ENCODE data around the gene FAM184B.
"Not testable (repeated sequence)": the region's sequence is repeated elsewhere in the genome, so short reads cannot be mapped to it uniquely, and the experiment has no call there.

FAM184B gene

DNA sequence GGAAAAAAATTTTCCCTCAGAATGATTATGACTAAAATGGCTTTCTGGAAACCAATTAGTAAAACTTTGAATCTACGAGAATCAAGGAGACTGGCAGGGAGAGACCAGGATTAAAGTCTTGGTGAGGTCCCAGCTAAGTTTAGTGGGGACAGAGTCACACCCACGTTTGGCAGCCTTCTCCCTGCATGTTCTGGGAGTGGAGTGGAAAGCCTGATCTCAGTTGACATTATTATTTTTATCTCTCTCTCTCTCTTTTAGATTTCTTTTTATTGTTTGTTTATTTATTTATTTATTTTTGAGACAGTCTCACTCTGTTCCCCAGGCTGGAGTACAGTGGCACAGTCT lies 99.2 kb downstream of the FAM184B start:
- no peak for DNase-seq (ENCODE audit: low spot score)

DNA sequence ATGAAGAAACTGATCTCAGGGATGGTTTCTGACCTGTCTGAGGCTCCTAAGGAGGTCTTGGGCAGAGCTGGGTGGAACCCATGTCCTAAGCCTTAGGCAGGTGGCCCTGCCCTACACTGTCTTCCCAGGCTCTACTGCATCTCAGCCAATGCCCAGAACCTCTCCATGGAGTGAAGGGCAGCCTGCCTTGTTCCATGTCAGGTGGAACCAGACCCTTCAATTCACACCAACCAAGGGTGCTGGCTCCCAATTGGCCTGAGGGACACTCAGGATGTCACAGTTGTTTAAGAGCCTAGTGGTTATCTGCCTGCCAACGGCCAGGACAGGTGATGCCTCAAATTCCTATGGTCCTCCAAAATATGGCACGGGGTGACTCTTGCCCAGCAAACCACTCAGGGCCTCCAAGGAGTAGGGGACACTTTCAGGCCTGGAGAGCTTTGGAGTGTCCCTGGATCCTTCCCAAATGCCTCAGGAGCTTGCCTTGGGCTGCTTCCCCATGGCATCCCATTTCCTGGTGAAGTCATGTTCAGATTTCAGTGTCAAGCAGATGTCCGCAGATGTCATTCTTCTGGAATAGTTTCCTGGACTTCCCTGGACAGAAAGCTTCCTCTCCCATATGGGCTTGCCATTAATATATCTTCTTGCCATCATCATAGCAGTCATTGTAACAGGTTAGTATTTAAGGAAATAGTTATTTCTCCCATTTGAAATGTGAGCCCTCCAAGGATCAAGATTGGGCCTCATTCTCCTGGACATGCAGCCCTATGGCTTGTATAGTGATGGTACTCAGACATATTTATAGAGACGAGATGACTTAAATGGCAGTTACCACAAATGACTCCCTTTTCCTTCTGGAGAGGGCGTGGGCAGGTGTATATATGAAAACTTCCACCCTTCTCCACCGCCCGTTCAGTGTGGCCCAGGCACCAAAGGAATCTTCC lies 99.9 kb downstream of the FAM184B start:
- no peak for DNase-seq (ENCODE audit: low spot score)

DNA sequence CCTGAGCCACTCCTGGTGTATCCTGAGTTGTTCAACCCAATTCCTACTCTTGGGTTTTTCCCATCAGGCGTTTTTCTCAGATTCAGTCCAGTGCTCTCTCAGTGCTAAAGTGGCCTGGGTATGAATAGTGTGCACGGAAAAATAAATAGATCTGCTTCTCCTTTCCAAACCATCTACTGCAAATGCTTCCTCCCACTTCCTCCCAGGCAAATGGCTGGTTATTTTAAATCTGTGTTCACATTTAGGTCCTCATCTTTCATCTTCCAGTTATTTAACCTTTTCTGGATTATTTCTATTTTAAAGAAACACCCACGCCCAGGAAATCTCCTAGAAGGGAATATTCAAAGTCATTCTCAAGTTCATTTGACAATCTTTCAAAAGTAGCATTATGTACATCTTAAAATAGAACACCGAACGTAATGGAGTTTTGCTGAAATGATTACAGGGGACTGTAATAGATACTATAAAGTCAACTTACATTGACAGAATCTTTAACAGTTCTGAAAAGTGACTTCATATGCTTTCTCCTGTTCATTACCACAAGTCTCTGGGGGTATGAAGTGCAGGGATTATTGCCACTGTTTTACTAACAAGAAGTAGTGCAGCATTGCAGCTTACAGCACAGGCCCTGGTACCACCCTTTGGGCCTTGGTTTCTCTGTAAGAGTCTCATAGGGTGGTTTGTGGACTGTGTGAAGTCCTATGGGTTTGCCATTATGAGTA lies 100.7 kb downstream of the FAM184B start:
- no peak for DNase-seq (ENCODE audit: low spot score)

DNA sequence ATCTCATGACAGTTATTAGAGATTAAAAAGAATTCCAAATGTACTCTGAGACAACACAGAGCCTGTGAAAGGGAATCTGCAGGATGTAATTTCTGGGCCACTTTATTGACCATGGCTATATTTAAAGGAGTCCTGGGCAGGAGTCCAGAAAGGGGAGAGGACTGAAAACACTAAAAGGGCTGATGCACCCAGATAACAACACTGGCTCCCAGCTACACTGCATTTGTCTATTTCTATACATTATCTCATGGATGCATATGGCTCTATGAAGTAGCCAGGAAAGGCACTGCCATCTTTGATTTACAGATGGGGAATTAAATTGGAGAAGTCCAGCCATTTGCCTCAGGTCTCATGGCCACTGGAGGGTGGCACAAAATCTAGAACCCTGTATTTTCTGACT lies 111.0 kb downstream of the FAM184B start:
- no peak for DNase-seq (ENCODE audit: low spot score)

DNA sequence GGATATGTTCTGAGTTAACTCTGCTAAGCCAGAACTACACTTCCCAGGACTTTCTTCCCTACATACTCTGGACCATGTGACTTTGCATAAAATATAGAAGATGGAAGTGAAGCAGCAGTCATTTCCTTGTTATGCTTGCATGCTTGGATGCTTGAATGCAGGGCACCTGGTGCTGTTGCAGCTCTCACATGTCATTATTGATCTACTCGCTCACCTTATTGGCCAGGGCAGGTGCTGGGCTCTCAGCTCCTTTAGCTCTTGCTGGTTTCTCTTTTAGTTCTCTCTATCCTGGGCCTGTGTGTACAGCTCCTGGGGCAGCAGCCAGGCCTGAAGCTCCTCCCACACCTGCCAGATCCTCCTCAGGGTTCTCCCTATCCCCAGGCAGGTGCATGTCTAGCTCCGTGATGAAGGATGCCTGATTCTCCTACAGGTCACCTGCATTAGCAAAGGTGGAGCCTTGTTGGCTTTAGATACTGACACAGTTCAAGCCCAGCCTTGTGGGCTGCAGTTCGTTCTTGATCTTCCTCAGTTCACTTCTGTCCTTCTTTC lies 113.7 kb downstream of the FAM184B start:
- no peak for DNase-seq (ENCODE audit: low spot score)

DNA sequence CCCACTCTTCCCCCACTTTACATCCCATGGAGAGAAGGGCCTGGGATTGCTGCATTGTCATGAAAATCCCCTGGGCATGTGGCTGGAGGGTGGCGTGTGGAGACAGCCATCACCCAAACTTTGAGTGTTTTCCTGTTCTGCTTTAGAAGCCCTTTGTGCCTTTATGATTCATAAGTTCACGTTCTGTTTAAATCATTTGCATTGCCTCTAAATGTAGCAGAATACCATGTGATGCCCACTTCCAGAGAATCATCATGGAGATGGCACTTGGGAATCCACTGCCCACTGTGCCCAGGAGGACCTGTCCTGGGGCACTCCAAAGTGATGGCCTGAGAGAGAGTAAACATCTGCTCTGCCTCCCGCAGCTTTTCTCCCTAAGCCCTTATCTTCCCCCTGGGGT lies 114.2 kb downstream of the FAM184B start:
- DNase-seq (ENCODE audit: low spot score), result no peak

DNA sequence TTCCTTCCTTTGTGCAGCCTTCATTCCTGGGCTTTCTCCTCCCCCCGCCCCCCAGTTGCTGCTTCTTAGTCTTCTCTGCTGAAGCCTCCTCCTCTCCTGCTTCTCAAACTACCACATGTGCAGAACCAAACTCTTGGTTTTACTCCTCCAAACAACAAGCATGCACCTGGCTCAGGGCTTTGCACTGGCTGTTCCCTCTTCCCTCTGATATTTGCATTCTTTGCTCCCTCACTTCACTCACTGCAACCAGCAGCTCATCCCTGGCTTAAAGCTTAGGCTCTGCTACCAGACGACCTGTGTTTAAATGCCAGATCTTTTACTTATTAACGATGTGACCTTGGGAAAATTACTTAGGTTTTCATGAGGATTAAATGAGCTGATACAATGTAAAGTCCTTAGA lies 115.6 kb downstream of the FAM184B start:
- DNase-seq (ENCODE audit: low spot score), result no peak

DNA sequence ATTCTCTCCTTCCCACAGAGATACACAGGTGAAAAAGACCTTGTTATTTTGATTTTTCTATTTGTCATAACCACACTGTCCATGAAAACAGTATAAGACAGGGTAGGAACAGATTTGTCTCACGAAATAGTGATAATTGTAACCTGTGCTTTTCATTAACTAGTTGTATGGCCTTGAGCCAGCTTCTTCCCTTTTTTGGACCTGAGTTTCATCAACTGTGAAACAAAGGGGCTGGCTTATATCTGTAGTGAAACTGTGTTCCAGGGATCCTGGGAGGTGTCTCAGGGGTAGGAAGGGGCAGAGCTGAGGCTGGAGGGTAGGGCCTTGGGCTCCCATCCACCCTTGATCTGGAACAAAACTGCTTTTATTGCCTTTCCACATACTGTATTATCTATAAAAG lies 116.1 kb downstream of the FAM184B start:
- no peak for DNase-seq (ENCODE audit: low spot score)

DNA sequence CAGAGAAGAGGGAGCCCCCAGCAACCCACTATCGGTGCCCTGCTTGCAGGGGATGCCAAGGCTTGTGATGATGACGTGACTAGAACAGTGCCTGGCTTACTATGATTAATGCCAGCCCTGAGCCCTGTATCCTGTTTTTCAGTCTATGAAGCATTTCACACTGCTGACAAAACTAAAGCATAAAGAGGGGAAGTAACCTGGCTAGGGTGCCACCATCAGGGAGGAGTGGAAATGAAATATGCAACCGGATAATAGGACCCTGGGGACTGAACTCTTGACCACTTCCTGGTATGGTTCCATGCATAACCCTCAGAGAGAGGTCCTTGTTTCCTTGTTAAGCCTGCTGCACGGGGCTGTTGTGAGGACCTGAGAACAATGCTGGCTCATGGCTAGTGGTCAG lies 116.7 kb downstream of the FAM184B start:
- DNase-seq (ENCODE audit: low spot score), result no peak

DNA sequence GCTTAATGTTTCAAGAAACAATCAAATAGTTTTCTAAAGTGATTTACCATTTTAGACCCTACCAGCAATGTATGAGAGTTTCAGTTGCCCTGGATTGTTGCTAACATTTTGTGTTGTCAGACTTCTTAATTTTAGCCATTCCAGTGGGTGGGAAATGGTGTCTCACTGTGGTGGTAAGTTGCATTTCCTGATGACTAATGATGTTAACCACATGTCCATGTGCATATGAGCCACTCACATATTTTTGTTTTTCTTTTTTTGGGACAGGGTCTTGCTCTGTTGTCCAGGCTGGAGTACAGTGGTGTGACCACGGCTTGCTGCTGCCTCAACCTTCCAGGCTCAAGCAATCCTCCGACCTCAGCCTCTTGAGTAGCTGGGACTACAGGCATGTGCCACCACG lies 118.7 kb downstream of the FAM184B start:
- no peak for DNase-seq (ENCODE audit: low spot score)

DNA sequence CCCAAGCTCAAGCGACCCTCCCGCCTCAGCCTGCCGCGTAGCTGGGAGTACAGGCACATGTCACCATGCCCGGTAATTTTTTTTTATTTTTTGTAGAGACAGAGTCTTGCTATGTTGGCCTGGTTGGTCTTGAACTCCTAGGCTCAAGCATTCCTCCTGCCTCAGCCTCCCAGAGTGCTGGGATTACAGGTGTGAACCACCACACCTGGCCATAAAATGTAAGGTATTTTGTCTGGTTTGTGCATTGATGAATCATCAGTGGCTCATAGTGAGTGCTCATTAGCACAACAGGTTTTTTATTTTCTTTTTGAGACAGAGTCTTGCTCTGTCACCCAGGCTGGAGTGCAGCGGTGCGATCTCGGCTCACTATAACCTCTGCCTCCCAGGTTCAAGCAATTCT lies 122.2 kb downstream of the FAM184B start:
- DNase-seq (ENCODE audit: low spot score), result not testable (repeated sequence)

DNA sequence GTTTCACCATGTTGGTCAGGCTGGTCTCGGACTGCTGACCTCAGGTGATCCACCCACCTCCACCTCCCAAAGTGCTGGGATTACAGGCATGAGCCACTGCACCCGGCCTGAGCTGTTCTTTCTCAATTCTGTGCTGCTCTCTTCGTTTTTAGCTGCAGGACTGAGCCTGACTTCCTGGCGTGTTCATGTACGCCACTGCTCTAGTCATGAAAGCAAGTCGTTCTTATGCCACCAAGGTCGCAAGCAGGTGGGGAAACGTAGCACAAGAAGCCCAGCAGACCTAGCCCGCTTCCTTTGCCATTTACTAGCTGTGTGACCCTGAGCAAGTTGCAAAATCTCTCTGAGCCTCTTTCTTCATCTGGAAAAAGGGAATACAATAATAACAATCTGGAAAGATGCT lies 123.6 kb downstream of the FAM184B start:
- no peak for DNase-seq (ENCODE audit: low spot score)

DNA sequence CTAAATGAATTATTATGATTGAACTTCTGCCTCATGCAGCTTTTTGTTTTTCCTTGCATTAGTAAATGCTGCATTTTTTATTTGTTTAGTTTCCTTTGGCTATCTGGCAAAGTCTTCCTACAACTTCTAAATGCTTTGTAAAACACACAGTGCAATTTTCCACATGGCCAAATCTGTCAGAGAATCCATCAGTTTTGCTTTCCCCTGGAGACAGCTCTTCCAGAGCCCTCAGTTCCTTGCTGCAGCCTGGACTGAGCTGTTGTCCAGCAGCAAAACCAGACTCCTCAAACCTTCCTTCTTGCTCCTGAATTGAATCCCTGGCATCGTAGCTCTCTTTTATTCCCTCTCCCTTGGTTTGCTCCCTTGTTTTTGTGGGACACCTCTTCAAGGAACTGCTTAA lies 124.3 kb downstream of the FAM184B start:
- no peak for DNase-seq (ENCODE audit: low spot score)

DNA sequence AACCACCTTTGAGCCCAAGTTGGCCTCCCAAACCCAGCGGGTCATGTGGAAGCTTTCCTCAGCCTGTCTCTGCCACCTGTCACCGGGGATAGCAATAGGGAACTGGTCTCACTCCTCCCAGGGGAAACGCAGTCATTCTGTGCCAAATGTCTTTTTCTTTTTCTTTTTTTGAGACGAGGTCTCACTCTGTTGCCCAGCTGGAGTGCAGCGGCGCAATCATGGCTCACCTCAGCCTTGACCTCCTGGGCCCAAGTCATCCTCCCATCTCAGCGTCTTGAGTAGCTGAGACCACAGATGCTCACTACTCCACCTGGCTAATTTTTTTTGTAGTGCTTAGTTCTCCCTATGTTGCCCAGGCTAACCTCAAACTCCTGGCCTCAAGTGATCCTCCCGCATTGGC lies 126.7 kb downstream of the FAM184B start:
- no peak for DNase-seq (ENCODE audit: low spot score)

DNA sequence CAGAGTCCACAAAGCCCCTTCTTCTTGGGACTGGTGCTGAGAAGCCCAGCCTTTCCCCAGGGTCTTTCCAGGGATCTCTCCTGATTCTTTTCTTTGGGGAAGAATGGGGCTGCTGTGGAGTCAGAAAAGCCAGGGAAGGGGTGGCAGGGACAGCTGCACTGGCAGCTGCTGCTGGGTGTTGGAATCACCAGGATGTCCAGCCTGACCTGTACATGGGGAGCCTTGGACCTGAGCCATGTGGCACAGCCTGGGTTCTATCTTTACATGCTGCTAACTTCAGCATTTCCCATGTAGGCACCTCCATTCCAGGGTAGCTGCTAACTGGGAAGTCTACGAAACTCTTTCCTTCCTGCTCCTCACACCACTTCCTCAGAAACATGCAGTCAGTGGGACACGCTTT lies 131.0 kb downstream of the FAM184B start:
- DNase-seq (ENCODE audit: low spot score), result no peak

DNA sequence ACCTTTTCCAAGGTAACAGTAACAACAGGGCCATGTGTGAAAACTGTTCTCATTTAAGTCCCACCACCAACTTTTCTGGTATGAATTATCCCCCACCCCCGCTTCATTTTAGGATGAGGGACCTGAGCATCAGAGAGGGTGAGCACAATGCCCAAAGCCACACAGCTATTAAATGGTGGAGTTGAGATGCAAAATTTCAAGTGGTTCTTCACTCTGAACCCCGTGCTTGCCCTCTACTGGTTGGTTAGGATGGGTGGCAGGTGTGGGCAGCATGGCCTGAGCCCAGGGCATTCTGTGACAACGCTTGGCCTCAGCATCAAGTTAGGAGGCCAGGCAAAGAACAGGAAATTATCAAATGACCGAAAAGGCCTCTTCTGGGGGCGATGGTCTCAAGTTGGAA lies 133.5 kb downstream of the FAM184B start:
- no peak for DNase-seq (ENCODE audit: low spot score)

DNA sequence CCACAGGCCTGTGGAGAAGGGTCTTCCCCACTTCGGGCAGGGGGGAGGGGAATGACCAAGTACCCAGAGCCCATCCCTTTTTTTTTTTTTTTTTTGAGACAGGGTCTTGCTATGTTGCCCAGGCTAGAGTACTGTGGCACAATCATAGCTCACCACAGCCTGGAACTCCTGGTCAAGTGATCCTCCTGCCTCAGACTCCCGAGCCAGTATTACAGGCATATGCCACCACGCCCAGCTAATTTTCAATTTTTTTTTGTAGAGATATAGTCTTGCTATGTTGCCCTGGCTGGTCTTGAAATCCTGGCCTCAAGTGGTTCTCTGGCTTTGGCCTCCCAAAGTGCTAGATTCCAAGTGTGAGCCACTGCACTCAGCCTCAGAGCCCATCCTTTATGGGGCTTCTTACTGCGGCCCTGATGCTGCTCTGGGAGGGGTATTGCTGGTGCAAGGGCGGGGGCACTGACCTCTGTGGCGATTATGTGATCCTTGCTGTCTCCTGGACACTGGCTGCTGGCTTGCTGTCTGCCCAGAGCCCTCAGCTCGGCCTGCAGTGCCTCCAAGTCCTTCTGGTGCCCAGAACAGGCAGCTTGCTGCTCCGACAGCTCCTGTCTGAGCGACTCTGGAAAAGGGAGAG lies 134.1 kb downstream of the FAM184B start:
- no peak for DNase-seq (ENCODE audit: low spot score)

DNA sequence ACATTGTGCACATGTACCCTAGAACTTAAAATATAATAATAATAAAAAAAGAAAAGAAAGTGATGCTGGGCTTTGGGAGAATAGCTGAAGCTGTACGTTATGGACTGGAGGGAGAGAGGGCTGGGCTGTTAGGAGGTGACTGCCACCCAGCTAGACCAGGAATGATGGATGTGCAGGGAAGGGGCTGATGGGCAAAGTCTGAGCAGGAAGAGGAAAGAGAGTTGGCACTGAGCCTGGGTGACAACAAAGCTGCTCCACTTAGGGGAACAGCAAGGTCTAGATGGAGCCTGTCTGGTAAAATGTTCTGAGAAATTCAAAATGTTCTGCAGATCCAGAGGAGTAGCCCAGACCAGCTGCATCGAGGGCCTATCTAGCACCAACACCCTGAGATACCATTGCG lies 134.7 kb downstream of the FAM184B start:
- no peak for DNase-seq (ENCODE audit: low spot score)

DNA sequence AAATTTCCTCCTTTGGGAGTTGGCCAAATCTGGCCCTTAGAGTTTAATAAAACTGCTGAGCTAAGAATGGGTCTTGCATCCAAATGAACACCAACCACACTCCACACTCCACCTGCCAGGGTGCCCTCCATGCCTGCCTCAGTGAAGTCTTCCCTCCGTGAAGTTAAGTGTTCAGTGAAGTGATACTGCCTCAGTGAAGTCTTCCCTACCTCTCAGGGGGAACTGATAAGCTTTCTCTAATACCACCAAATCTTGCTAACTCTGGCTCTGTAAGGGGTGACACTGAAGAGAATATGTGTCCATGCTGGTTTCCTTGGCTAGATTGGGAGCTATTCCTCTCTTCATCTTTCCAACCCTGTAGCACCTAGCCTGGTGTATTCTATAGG lies 139.0 kb downstream of the FAM184B start:
- no peak for DNase-seq (ENCODE audit: low spot score)

DNA sequence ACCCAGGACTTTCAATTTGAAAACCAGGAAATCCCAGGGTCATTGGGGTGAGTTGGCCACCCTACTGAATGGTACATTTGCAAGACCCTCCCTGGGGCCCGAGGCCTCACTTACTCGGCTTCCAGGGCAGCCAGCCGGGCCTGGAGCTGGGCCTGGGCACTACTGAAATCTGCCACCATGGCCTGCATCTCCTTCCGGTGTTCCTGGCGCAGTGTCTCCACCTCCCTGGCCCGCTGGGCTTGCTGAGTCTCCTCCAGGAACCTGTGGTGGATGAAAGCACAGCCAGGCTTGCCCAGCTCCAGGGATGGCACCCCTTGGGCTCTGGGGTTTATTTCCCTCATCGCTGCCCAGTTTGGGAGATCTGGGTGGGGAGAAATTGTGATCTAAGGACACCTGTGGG lies 142.3 kb downstream of the FAM184B start:
- no peak for DNase-seq (ENCODE audit: low spot score)

DNA sequence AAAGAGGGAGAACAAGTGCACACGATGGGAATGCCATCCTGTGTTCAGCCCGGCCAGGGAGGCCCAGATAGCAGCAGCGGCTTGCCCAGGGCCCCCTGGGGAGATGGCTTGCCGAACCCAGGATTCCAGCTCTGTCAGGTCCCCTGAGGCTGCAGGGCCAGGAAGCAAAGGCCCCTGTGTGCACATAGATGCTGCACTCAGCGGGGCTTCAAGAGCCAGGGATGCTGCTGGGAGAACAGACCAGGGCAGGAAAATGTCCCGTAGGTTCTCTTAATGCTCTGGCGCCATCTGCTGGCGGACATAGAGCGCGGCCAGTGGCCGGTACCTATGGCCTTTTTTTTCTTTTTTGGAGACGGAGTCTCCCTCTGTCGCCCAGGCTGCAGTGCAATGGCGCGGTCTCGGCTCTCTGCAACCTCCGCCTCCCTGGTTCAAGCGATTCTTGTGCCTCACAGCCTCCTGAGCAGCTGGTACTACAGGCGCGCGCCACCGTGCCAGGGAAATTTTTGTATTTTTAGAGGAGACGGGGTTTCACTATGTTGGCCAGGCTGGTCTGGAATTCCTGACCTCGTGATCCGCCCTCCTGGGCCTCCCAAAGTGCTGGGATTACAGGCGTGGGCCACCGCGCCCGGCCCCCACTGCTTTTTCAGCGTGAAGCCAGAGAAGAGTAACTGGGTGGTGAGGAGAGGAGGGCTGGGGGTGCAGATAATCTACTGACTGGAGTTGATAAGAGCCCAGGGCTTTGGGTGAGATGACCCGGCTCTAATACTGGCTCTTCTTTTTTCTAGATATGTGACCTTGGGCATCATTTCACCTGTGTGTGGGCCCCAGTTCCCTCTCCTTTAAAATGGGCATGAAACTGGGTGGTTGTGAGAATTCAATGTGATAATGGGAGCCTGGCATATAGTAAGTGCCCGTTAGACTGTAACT lies 144.5 kb downstream of the FAM184B start:
- DNase-seq (ENCODE audit: low spot score), result peak; percentile 84

DNA sequence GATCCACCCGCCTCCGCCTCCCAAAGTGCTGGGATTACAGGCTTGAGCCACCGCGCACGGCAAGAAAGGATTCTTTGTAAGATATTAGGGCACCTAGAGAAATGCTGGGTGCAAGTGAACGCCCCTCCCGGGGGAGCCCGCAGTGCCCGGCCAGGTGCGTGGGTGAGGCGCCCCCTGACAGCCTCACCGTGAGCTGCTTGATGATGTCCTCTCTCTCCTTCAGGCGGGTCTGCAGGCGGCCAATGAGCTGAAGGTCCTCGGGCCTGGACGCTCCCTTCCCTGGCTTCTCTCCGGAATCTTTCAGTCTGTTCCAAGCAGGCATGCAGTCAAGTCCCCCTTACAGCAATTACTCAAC lies 145.1 kb downstream of the FAM184B start:
- no peak for DNase-seq (ENCODE audit: low spot score)
